HCT116 (cell line): Measurements from ENCODE around the gene CD44. TPM values are rescaled to one million over a fixed set of nuclear protein-coding genes. Genes with fewer than 3 reads are reported as not detected.

ENCODE experiments used
- ATAC-seq: fragments of 200-7000 bp; cut with Tn5 transposase; 2 replicates; pipeline ENCODE4 v1.9.1; 2020; ENCODE audit warnings: mild to moderate bottlenecking, moderate library complexity
- BruUV-seq: library from RNA; stranded (reverse); fragments of 400-500 nt; replicated peaks from 2 replicates; lab custom pipeline; 2021; lab: Mats Ljungman, UMichigan
- CTCF ChIA-PET: fragments of 300-600 bp; sonication (Branson Sonifier 250); formaldehyde crosslinking; loops from one replicate; lab custom pipeline; 2021; ENCODE audit warnings: antibody characterized with exemption; lab: Charles Lee
- POLR2A ChIA-PET: fragments of 300-600, 350-600 bp; sonication (Branson Sonifier 250); formaldehyde crosslinking; loops from one replicate; lab custom pipeline; 2021; ENCODE audit warnings: antibody characterized with exemption; lab: Charles Lee
- RAD21 ChIA-PET, 2 experiments: fragments of 300-600 bp; sonication (Branson Sonifier 250); formaldehyde crosslinking; loops; one replicate each; lab custom pipeline; 2023; ENCODE audit warnings: low total read pairs in 2 of 2; ENCODE audit not compliant: uncharacterized antibody in 2 of 2, unreplicated experiment in 2 of 2, low non-redundant PET in 1 of 2; lab: Charles Lee
- DNase-seq: peaks from one replicate; pipeline ENCODE4 v3.0.0-alpha.2; 2010; ENCODE audit warnings: low read depth, low spot score
- H2AFZ ChIP-seq: fragments of 200-600 bp; shearing (Covaris generic), sonication (generic); 2 replicates; pipeline ENCODE4 v1.6.1; 2017; ENCODE audit warnings: low read depth, mixed run types, mixed read lengths, antibody characterized with exemption, low read length; ENCODE audit not compliant: poor library complexity, severe bottlenecking
- H3K27ac ChIP-seq: 2 replicates; pipeline ENCODE4 v1.5.1; 2012; ENCODE audit warnings: low read depth, low read length
- H3K27me3 ChIP-seq: fragments of 200-600 bp; sonication (generic); 2 replicates; pipeline ENCODE4 v1.6.1; 2016; ENCODE audit warnings: mixed run types, low read length, mixed read lengths; ENCODE audit not compliant: insufficient read depth
- H3K36me3 ChIP-seq, 2 experiments: fragments of 200-500 bp in 1 of 2; fragments of 200-600 bp in 1 of 2; sonication (Bioruptor generic) in 1 of 2; sonication (generic) in 1 of 2; 2 replicates each; pipeline versions ENCODE4 v1.5.1 to v1.6.1; 2014 to 2016; ENCODE audit warnings: low read length in 2 of 2, inconsistent platforms in 1 of 2, mixed read lengths in 1 of 2, mixed run types in 1 of 2; ENCODE audit not compliant: insufficient read depth in 2 of 2, control insufficient read depth in 1 of 2
- H3K4me1 ChIP-seq, 2 experiments: fragments of 200-600 bp in 1 of 2; sonication (generic) in 1 of 2; 2 replicates each; pipeline versions ENCODE4 v1.5.1 to v1.6.1; 2012 to 2017; ENCODE audit warnings: low read length in 2 of 2, inconsistent platforms in 1 of 2, mild to moderate bottlenecking in 1 of 2, mixed read lengths in 1 of 2, mixed run types in 1 of 2, moderate library complexity in 1 of 2; ENCODE audit not compliant: insufficient read depth in 2 of 2, control insufficient read depth in 1 of 2
- H3K4me2 ChIP-seq: fragments of 200-600 bp; sonication (generic); 2 replicates; pipeline ENCODE4 v1.6.1; 2017; ENCODE audit warnings: mixed run types, low read length, mixed read lengths
- H3K4me3 ChIP-seq, 2 experiments: fragments of 200-600 bp in 1 of 2; sonication (generic) in 1 of 2; replicated peaks in 1 of 2; 2 replicates each; pipeline ENCODE4 v1.5.1; 2011 to 2016; ENCODE audit warnings: low read length in 2 of 2, control low read depth in 1 of 2, low read depth in 1 of 2, mild to moderate bottlenecking in 1 of 2, mixed read lengths in 1 of 2, mixed run types in 1 of 2
- H3K79me2 ChIP-seq: fragments of 200-600 bp; sonication (generic); 2 replicates; pipeline ENCODE4 v1.6.1; 2017; ENCODE audit warnings: mild to moderate bottlenecking, mixed run types, low read length, moderate library complexity, mixed read lengths; ENCODE audit not compliant: insufficient read depth
- H3K9ac ChIP-seq: fragments of 200-600 bp; sonication (generic); 2 replicates; pipeline ENCODE4 v1.6.1; 2016; ENCODE audit warnings: low read length, mixed read lengths
- H3K9me2 ChIP-seq: fragments of 200-600 bp; sonication (generic), shearing (Covaris generic); 2 replicates; pipeline ENCODE4 v1.6.1; 2017; ENCODE audit warnings: mixed run types, mild to moderate bottlenecking, moderate library complexity; ENCODE audit not compliant: insufficient read depth
- H3K9me3 ChIP-seq, 2 experiments: fragments of 200-500 bp in 1 of 2; fragments of 200-600 bp in 1 of 2; sonication (Bioruptor generic) in 1 of 2; sonication (generic) in 1 of 2; 2 replicates each; pipeline ENCODE4 v1.6.1; 2014 to 2017; ENCODE audit warnings: low read length in 2 of 2, mixed read lengths in 2 of 2, inconsistent platforms in 1 of 2, low read depth in 1 of 2, mild to moderate bottlenecking in 1 of 2, mixed run types in 1 of 2, moderate library complexity in 1 of 2; ENCODE audit not compliant: control insufficient read depth in 1 of 2, insufficient read depth in 1 of 2
- H4K20me1 ChIP-seq: fragments of 200-600 bp; sonication (generic), shearing (Covaris generic); 2 replicates; pipeline ENCODE4 v1.6.1; 2017; ENCODE audit warnings: mixed run types, mild to moderate bottlenecking, moderate library complexity; ENCODE audit not compliant: insufficient read depth
- CBX3 ChIP-seq: IDR thresholded peaks from 2 replicates; pipeline ENCODE4 v1.6.1; 2012; ENCODE audit warnings: low read depth
- CEBPB ChIP-seq: IDR thresholded peaks from 2 replicates; pipeline ENCODE4 v1.6.1; 2012; ENCODE audit warnings: low read depth
- EGR1 ChIP-seq: IDR thresholded peaks from 2 replicates; pipeline ENCODE4 v1.6.1; 2012; ENCODE audit warnings: low read depth
- FOSL1 ChIP-seq: IDR thresholded peaks from 2 replicates; pipeline ENCODE4 v1.6.1; 2012; ENCODE audit warnings: low read depth
- JUND ChIP-seq: IDR thresholded peaks from 2 replicates; pipeline ENCODE4 v1.6.1; 2012
- MAX ChIP-seq: IDR thresholded peaks from 2 replicates; pipeline ENCODE4 v1.6.1; 2012
- POLR2A ChIP-seq: IDR thresholded peaks from 2 replicates; pipeline ENCODE4 v1.7.0; 2011; ENCODE audit warnings: borderline replicate concordance; ENCODE audit not compliant: insufficient read depth, insufficient read length; ENCODE audit errors: extremely low read depth
- SIN3A ChIP-seq: IDR thresholded peaks from 2 replicates; pipeline ENCODE4 v1.6.1; 2012; ENCODE audit warnings: low read depth
- SP1 ChIP-seq: IDR thresholded peaks from 2 replicates; pipeline ENCODE4 v1.6.1; 2012; ENCODE audit warnings: low read depth
- SRF ChIP-seq: IDR thresholded peaks from 2 replicates; pipeline ENCODE4 v1.6.1; 2012; ENCODE audit warnings: low read depth
- YY1 ChIP-seq: IDR thresholded peaks from 2 replicates; pipeline ENCODE4 v1.6.1; 2011; ENCODE audit warnings: low read length, low read depth, moderate library complexity, mild to moderate bottlenecking; ENCODE audit not compliant: insufficient replicate concordance; ENCODE audit errors: extremely low read depth
- ZBTB33 ChIP-seq: IDR thresholded peaks from 2 replicates; pipeline ENCODE4 v1.6.1; 2011; ENCODE audit warnings: mild to moderate bottlenecking, low read length, moderate library complexity; ENCODE audit not compliant: insufficient replicate concordance; ENCODE audit errors: extremely low read depth
- ZNF274 ChIP-seq: fragments of 200-500 bp; sonication (Bioruptor generic); IDR thresholded peaks from 2 replicates; pipeline ENCODE4 v1.6.1; 2014; ENCODE audit warnings: mild to moderate bottlenecking, low read depth, low read length, inconsistent platforms
- intact Hi-C: fragments of 100-400 bp; cut with micrococcal nuclease; formaldehyde crosslinking; loops from 2 replicates; pipeline ENCODE4 v1.10.0; 2022
- total RNA-seq: library from RNA; stranded (reverse); gene quantifications from one replicate; pipeline ENCODE4 v1.2.1, GENCODE V29; 2021; ENCODE audit not compliant: unreplicated experiment
- TF ChIP-seq, protein P1 (sequence below): IDR thresholded peaks from 2 replicates; pipeline ENCODE4 v1.6.1; 2012
- TF ChIP-seq, protein P2 (sequence below): IDR thresholded peaks from 2 replicates; pipeline ENCODE4 v1.6.1; 2012; ENCODE audit warnings: low read depth

The CD44 gene
- total RNA-seq, 1 experiment from 2014 or later = 742 TPM

- Histone ChIP-seq H3K9ac (no peak overlapping the region), H3K27me3 (no peaks in the 10 kb centered on the region), H3K9me3 (no peaks in the 10 kb centered on the region), H3K79me2 (peaks cover 99% of the 10 kb centered on the region), H3K4me2 (no peak overlapping the region), H3K9me2 (no peaks in the 10 kb centered on the region), H3K4me3 (no peak overlapping the region), H3K27ac (peak overlapping the region; percentile 28; the same call in 1 of the 2 replicates), H3K4me1 (peaks cover 58 to 94% of the 10 kb centered on the region in 2 experiments), H2AFZ (no peak overlapping the region), H4K20me1 (peaks cover 19% of the 10 kb centered on the region; the same call in 1 of the 2 replicates), H3K36me3 (peaks cover 9 to 48% of the 10 kb centered on the region in 2 experiments; a peak in 3 of 4 replicates)
- ATAC-seq (no peak), DNase-seq (no peak)
- BruUV-seq = no TSS peak
- intact Hi-C loops = no loop called here
- POLR2A ChIA-PET = no interaction called here
- RAD21 ChIA-PET = no interaction called here
- TF ChIP-seq, protein P1, sequence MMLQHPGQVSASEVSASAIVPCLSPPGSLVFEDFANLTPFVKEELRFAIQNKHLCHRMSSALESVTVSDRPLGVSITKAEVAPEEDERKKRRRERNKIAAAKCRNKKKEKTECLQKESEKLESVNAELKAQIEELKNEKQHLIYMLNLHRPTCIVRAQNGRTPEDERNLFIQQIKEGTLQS = no peak
- TF ChIP-seq EGR1 = no peak
- TF ChIP-seq POLR2A = no peak
- no peak for TF ChIP-seq CBX3
- no peak for TF ChIP-seq ZNF274
- no peak for TF ChIP-seq JUND
- TF ChIP-seq, protein P2, sequence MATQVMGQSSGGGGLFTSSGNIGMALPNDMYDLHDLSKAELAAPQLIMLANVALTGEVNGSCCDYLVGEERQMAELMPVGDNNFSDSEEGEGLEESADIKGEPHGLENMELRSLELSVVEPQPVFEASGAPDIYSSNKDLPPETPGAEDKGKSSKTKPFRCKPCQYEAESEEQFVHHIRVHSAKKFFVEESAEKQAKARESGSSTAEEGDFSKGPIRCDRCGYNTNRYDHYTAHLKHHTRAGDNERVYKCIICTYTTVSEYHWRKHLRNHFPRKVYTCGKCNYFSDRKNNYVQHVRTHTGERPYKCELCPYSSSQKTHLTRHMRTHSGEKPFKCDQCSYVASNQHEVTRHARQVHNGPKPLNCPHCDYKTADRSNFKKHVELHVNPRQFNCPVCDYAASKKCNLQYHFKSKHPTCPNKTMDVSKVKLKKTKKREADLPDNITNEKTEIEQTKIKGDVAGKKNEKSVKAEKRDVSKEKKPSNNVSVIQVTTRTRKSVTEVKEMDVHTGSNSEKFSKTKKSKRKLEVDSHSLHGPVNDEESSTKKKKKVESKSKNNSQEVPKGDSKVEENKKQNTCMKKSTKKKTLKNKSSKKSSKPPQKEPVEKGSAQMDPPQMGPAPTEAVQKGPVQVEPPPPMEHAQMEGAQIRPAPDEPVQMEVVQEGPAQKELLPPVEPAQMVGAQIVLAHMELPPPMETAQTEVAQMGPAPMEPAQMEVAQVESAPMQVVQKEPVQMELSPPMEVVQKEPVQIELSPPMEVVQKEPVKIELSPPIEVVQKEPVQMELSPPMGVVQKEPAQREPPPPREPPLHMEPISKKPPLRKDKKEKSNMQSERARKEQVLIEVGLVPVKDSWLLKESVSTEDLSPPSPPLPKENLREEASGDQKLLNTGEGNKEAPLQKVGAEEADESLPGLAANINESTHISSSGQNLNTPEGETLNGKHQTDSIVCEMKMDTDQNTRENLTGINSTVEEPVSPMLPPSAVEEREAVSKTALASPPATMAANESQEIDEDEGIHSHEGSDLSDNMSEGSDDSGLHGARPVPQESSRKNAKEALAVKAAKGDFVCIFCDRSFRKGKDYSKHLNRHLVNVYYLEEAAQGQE = no peak
- no peak for TF ChIP-seq FOSL1
- TF ChIP-seq SRF = no peak
- TF ChIP-seq ZBTB33 = no peak
- TF ChIP-seq SP1 = no peak
- TF ChIP-seq YY1 = no peak
- TF ChIP-seq CEBPB = no peak
- no peak for TF ChIP-seq SIN3A
- no peak for TF ChIP-seq MAX
- CTCF ChIA-PET = interaction anchor here (0.6 kb wide), 1 partner anchor 19 kb away, joined by 3 read pairs; no protein-coding TSS in a partner anchor
Observed at GRCh38 chr11:35147235-35147634, 8.3 kb downstream of the CD44 start.
